Measurements from ENCODE around the gene MMP11. TPM values are rescaled to one million over a fixed set of nuclear protein-coding genes. Genes with fewer than 3 reads are reported as not detected.

MMP11 gene
- total RNA-seq, 1 experiment from 2014 or later = 7.4 TPM

DNA sequence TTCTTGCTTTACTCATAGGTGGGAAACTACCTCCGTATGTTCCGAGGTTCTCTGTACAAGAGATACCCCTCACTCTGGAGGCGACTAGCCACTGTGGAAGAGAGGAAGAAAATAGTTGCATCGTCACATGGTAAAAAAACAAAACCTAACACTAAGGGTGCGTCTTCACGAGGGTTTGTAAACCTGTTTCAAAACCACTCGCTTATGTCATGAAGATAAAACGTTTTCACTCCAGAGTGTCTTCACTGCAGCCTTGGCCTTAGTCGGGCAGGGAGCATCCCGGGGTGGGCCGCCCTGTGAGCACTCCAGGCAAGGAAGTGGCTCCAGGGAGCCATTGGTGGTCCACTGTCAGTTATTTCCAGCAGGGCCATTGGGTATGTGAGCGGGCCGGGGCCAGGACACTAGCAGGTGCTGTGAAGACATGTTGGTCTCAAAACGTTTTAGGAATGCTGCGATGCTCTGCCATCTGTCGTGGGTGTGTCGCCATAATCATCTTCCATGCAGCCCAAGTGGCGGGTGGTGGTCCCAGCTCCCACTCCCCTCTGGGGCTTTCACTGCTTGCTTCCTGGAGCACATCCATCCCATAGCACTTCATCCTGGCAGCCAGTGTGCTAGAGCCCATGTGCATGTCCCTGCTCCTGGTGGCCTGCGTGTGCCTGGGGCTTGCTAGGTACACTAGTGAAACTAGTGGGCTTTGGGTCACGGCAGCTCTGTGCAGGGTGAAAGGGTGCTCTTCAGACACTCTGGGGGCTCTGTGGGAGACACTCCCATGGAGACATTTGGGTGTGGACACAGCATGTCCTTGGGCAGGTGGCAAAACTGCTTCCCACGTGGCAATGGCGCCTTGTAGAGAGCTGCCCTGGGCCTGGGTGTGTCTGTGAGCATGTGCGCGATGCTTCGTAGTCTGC is 19.3 kb downstream of the MMP11 start:
- no peak overlapping the region for H3K4me2 ChIP-seq (ENCODE audit: low read length)
- ChIA-PET POLR2A (interaction anchor here (0.6 kb wide), 1 partner anchor 21 kb away, joined by 3 read pairs; no protein-coding TSS in a partner anchor), RAD21 (ENCODE audit: low non-redundant PET in 1 of 2, low total read pairs in 2 of 2, uncharacterized antibody in 2 of 2, unreplicated experiment in 2 of 2) (no interaction called here), CTCF (no interaction called here)
- H3K9me3 ChIP-seq (ENCODE audit: control insufficient read depth in 1 of 2, insufficient read depth in 1 of 2, low read depth in 1 of 2, low read length in 2 of 2) = no peaks in the 10 kb centered on the region
- H3K36me3 ChIP-seq (ENCODE audit: control insufficient read depth in 1 of 2, insufficient read depth in 2 of 2, low read length in 2 of 2) = peaks cover 12 to 22% of the 10 kb centered on the region in 2 experiments; a peak in 3 of 4 replicates
- intact Hi-C loops (cut with micrococcal nuclease) = no loop called here
- no peak for DNase-seq (ENCODE audit: low read depth, low spot score)
- H3K9me2 ChIP-seq (ENCODE audit: insufficient read depth) = no peaks in the 10 kb centered on the region
- H3K27ac ChIP-seq (ENCODE audit: low read depth, low read length) = no peak overlapping the region
- TF ChIP-seq FOSL1 (IDR thresholded peaks at IDR 0.05; ENCODE audit: low read depth) = no peak
- no peak for TF ChIP-seq CEBPB (IDR thresholded peaks at IDR 0.05; ENCODE audit: low read depth)
- TF ChIP-seq POLR2A (IDR thresholded peaks at IDR 0.05; ENCODE audit: borderline replicate concordance, extremely low read depth, insufficient read depth, insufficient read length) = no peak
- TF ChIP-seq CBX3 (IDR thresholded peaks at IDR 0.05; ENCODE audit: low read depth) = no peak
- TF ChIP-seq TCF7L2 (IDR thresholded peaks at IDR 0.05; ENCODE audit: borderline replicate concordance, extremely low read depth, insufficient read depth, insufficient read length) = no peak
- no peak for TF ChIP-seq SIN3A (IDR thresholded peaks at IDR 0.05; ENCODE audit: low read depth)
- TF ChIP-seq SRF (IDR thresholded peaks at IDR 0.05; ENCODE audit: low read depth) = no peak
- no peak for TF ChIP-seq ZNF274 (IDR thresholded peaks at IDR 0.05; ENCODE audit: low read depth, low read length)
- TF ChIP-seq ZFX (IDR thresholded peaks at IDR 0.05) = no peak
- no peak for TF ChIP-seq POLR2AphosphoS5 (IDR thresholded peaks at IDR 0.05; ENCODE audit: low read depth, low read length)
- TF ChIP-seq, protein P1, sequence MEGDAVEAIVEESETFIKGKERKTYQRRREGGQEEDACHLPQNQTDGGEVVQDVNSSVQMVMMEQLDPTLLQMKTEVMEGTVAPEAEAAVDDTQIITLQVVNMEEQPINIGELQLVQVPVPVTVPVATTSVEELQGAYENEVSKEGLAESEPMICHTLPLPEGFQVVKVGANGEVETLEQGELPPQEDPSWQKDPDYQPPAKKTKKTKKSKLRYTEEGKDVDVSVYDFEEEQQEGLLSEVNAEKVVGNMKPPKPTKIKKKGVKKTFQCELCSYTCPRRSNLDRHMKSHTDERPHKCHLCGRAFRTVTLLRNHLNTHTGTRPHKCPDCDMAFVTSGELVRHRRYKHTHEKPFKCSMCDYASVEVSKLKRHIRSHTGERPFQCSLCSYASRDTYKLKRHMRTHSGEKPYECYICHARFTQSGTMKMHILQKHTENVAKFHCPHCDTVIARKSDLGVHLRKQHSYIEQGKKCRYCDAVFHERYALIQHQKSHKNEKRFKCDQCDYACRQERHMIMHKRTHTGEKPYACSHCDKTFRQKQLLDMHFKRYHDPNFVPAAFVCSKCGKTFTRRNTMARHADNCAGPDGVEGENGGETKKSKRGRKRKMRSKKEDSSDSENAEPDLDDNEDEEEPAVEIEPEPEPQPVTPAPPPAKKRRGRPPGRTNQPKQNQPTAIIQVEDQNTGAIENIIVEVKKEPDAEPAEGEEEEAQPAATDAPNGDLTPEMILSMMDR (IDR thresholded peaks at IDR 0.05 in 2 of 3, conservative IDR thresholded peaks at IDR 0.05 in 1 of 3; ENCODE audit: borderline replicate concordance in 1 of 3, insufficient read depth in 1 of 3, low read depth in 2 of 3, low read length in 2 of 3) = no peak
- no peak for TF ChIP-seq ELF1 (IDR thresholded peaks at IDR 0.05; ENCODE audit: borderline replicate concordance, low read depth)
- peaks cover 61% of the 10 kb centered on the region for H3K79me2 ChIP-seq (ENCODE audit: insufficient read depth, low read length)
- no peak overlapping the region for H2AFZ ChIP-seq (ENCODE audit: low read depth, low read length, poor library complexity, severe bottlenecking)
- BruUV-seq (replicated peaks) = no TSS peak
- H3K4me1 ChIP-seq (ENCODE audit: control insufficient read depth in 1 of 2, insufficient read depth in 2 of 2, low read length in 2 of 2) = peaks cover 9 to 14% of the 10 kb centered on the region in 2 experiments; a peak in 3 of 4 replicates
- no peak overlapping the region for H3K4me3 ChIP-seq (replicated peaks in 1 of 2; ENCODE audit: low read depth in 1 of 2, low read length in 2 of 2)
- no peaks in the 10 kb centered on the region for H3K27me3 ChIP-seq (ENCODE audit: insufficient read depth, low read length)
- no peak overlapping the region for H3K9ac ChIP-seq (ENCODE audit: low read length)
- peaks cover 8% of the 10 kb centered on the region; the same call in 1 of the 2 replicates for H4K20me1 ChIP-seq (ENCODE audit: insufficient read depth)
- ATAC-seq = no peak

All from HCT116 (cell line).